ENCODE measurements around the gene LCN10.
"Not testable (repeated sequence)": the region's sequence is repeated elsewhere in the genome, so short reads cannot be mapped to it uniquely, and the experiment has no call there.

Gene LCN10

GRCh38 chr9:136771907-136772415 is 29.2 kb upstream of the LCN10 start:
- DNase-seq: no peak

DNA sequence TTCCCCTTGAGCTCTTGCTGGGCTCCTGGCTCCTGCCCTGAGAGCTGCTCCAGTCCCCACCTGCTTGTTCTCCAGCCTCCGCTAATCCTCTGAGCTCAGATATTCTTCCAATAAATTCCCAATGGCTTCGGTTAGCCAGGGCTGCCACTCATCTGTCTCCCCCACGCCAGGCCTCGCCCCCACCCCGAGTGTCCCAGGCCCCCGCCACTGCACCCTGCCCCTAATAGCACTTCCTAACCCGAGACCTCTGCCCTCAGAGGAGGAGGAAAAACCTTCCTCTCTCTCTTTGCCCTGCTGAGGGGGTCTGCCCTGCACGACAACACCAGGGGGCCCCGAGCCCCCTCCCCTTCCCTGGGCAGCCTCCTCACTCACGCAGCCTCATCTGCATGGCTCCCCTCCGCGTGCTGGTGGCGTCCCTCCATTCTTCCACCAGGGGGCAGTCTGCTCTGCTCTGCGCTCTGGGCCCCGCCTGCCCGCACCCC is 27.0 kb upstream of the LCN10 start:
- peak; percentile 25 to 54 for DNase-seq

DNA sequence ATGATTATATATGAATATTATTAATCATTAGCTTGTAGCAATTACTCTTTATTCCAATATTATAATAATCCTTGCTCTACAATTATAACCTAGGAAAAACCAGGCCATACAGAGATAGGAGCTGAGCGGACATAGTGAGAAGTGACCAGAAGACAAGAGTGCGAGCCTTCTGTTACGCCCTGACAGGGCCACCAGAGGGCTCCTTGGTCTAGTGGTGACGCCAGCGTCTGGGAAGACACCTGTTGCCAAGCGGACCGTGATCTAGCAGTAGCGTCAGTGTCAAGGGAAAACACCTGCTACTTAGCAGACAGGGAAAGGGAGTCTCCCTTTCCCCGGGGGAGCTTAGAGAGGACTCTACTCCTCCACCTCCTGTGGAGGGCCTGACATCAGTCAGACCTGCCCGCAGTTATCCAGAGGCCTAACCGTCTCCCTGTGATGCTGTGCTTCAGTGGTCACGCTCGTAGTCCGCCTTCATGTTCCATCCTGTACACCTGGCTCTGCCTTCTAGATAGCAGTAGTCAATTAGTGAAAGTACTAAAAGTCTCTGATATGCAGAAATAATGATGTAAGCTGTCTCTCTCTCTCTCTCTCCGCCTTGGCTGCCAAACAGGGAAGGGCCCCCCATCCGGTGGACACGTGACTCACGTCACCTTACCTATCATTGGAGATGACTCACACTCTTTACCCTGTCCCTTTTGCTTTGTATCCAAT is 23.8 kb upstream of the LCN10 start:
- peak; percentile 38 to 42 for DNase-seq

- not testable (repeated sequence) for DNase-seq
Observed at GRCh38 chr9:136765745-136766409, 23.1 kb upstream of the LCN10 start.

DNA sequence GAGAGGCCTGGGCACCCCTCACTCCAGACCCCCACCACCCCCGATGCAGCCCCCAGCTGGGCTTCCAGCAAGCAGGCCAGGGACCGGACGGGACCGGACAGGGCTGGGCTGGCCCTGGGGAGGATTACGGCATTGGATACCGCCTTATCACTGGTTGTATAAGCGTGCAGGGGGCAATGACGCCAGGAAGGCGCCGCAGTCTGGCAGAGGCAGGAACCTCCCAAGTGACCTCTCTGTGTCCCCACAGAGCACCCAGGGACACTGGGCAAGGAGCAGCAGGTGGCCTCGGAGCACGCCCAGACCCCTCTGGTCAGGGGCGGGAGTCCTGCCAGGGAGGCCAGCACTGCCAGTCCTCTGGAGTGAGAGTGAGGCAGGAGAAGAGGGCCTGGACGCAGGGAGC is 22.3 kb upstream of the LCN10 start:
- DNase-seq: no peak

- DNase-seq: no peak
Observed at GRCh38 chr9:136764301-136764891, 21.7 kb upstream of the LCN10 start, which contains the start of gene LCN15. Gene LCN15, minus strand, starts transcription at chr9:136764518. Its CDS starts 30 bp downstream, at chr9:136764488.

GRCh38 chr9:136763649-136764035 is 20.9 kb upstream of the LCN10 start:
- DNase-seq: no peak

- peak; percentile 26 to 53 for DNase-seq
Observed at GRCh38 chr9:136762915-136763648, 20.3 kb upstream of the LCN10 start.

DNA sequence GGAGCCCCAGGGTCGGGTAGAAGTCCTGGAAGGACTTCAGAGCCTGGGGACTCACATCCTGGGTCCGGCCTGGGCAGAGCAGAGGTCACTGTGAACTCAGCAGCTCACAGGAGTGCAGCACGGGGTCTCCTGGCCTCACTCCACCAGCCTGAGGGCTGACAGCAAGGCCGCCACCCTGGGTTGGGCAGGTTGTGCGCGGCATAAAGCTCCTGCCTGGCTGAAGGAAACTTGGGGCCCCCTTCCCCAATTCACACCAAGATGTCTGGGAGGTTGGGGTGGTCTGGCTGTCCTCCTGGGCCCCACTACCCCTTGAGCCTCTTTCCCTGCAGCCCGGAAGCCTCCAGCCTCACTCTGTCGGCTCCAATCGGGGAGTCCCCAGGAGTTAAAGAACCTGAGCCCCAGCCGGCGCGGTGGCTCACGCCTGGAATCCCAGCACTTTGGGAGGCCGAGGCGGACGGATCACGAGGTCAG is 19.5 kb upstream of the LCN10 start:
- DNase-seq: no peak

DNA sequence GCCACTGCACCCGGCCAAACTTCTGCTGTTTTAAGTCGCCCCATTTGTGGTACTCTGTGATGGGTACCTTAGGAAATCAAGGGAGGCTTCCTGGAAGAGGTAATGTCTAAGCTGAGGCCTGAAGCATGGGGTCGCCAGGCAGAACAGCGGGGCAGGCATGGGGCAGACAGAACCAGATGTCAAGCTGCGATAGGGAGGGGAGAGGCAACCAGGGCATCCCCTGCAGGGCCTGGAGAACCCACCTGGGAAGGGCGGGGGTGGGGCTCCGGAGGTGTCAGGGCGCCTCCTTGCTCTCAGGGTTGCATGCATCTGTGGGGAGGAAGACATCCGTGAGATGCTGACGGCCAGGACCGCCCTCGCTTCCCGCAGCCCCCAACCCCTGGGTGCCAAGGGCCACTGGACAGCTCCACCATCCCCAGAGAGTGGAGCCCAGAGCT is 18.8 kb upstream of the LCN10 start:
- DNase-seq: no peak

GRCh38 chr9:136760834-136761544 is 18.2 kb upstream of the LCN10 start:
- DNase-seq: peak in 1 of 2 experiments; percentile 23

DNA sequence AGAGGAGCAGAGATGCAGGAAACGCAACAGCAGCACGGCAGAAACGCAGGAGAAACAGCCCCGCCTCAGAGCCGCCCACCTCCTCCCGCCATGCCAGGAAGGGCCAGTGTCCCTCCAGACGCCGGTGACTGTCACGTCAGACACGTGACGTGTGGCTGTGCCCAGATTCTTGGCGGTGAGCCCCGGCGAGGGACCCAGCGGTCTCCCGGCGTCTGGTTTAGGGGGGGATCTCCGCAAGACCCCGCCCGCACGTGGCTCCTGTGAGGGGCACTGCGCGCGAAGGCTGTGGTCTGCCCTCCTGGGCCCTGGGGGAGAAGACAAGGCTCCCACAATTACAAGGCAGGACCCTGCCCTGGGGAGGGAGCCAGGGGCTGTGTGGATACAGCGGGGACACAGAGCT is 17.7 kb upstream of the LCN10 start:
- no peak for DNase-seq

- no peak for DNase-seq
Observed at GRCh38 chr9:136759436-136760325, 16.9 kb upstream of the LCN10 start.

DNA sequence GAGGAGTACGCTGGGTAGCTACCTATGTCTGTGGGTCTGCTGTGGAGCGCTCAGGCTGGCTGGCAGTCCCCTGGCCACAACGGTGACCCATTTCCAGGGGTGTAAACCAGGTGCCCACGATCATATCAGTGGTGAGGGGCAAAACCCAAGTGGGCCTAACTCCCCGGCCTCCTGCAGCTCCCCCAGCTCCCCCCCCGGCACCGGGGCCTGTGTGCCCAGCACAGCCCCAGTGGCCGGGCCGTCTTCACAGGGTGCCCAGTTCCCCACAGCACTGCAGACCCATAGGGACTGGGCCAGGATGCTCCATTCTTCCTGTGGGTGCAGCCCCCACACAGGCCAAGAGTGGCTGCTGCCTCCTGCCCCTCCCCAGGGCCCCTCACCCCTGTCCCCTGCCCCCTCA is 16.3 kb upstream of the LCN10 start:
- DNase-seq: no peak

- no peak for DNase-seq
Observed at GRCh38 chr9:136757751-136758140, 15.0 kb upstream of the LCN10 start.

DNA sequence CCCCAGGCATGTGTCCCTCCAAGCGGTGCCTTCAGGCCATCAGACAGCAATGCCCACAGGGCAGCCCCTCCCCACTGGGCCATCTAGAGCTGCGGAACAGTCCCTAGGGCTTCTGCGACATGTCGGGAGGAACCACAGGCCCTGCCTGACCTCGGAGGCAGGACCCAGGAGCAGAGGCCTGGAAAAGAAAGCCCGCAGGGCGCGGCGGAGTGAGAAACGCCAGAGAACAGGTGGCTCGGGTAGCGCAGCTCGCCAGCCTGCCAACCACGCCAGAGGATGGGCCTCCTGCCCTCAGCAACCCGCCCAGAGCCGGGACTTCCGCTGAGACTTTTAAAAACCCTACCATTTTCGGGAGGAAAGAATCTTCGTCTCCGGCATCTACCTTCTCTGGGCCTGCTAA is 14.6 kb upstream of the LCN10 start:
- no peak for DNase-seq

- no peak for DNase-seq
Observed at GRCh38 chr9:136756836-136757235, 14.1 kb upstream of the LCN10 start.

DNA sequence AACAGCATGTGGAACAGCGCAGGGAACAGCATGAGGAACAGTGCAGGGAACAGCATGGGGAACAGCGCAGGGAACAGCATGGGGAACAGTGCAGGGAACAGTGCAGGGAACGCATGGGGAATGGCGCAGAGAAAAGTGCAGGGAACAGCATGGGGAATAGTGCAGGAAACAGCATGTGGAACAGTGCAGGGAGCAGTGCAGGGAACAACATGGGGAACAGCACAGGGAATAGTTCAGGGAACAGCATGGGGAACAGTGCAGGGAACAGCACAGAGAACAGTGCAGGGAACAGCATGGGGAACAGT is 13.3 kb upstream of the LCN10 start:
- no peak for DNase-seq

DNA sequence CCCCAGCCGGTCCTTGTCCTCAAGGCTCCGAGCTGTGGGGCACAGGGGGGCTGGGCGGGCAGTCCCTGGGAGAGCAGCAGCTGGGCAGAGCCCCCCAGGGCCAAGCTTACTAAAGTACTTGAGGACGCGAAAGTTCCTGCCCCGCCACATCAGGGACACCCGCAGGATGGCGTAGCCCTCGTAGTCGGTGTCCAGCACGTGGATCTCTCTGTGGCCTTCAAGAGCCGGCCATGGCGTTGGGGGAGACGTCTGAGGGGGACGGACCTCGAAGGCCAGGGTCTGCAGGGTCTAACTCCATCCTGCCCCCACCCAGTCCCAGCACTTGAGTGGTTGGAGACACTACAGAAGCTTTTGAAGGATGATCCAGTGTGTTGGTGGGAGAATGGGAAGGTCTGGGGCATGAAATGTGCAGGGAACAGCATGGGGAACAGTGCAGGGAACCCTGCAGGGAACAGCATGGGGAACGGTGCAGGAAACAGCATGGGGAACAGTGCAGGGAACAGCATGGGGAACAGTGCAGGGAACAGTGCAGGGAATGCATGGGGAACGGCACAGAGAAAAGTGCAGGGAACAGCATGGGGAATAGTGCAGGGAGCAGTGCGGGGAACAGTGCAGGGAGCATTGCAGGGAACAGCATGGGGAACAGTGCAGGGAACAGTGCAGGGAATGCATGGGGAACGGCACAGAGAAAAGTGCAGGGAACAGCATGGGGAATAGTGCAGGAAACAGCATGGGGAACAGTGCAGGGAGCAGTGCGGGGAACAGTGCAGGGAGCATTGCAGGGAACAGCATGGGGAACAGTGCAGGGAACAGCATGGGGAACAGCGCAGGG is 12.8 kb upstream of the LCN10 start:
- not testable (repeated sequence) for DNase-seq

DNA sequence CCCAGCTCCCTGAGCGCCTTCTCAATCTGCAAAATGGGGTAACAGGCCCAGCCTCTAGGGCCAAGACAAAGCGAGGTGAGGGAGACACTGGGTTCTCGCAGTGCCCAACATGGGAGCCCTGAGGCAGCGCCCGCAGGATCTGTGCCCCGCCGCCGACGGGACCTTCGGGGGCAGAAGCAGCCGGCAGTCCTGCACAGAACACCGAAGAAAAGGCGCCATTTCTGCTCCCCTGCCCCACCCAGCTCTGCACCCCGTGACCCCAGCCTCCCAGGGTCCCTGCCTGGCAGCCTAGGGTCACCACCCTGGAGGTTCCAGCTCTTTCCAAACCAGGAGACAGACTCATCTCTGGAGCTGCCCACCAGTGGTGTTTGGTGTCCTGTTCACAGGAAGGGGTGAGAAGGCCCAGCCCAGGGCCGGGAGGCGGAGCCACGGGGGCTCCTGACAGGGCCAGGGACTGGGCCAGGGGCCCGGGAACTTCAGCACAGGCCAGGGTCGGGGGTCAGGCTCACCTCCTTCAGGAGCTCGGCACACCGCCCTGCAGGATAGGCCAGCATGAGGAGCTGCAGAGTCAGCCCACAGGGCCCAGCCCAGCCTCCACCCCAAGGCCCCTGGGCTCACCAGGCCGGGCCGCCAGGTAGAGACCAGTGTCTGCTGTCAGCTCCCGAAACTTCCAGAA is 12.0 kb upstream of the LCN10 start:
- DNase-seq: no peak

All from stimulated activated CD4-positive, alpha-beta T cell treated with anti-CD3 and anti-CD28 coated beads, Interleukin-4, amount 100 ng/mL, for 4 hours (primary cell).